ENCODE results near the gene VANGL1.

Gene VANGL1

DNA sequence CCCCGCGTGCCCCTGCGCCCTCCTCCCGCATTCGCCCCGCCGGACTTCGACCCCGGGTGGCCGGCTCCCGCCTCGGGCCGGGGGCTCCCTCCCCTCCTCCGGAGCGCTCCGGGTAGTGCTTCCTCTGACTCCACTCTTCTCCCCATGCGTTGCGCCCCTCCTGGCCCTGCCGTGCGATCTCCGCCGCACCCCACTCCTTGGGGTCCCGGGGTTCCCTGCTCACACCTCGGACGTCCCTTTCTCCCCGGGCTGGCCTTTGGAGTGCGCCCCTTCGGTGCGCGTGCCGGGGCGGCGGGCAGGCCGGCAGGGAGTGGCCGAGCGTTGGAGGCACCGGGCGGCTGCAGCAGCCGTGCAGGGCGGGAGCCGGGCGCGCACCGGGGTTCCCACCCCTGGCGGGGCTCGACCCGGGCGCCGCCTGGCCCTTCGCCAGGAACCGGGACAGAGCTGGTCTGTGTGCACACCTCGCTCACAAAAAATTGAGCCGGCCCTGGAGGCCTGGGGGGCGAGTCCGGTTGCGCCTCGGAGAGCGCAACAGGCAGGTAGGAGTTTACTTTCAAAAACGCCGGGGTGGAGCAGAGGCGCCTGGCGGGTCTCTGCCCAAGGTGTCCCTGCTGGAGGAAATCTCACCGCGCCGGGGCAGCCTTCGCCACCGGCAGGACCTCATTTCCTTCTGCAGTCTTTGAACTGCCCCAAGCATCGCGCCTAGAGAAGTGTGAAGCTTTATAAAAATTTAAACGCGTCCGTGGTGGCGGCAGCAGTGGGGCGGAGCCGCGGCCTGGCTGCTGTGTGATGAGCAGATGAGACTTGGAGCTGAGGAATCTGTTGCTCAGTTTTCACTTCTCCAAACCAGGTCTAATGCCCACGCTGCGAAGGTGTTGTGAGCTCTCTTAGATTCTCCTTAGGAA, 650 bp downstream of the VANGL1 start:
- no peaks in the 10 kb centered on the region for H3K27me3 ChIP-seq
- peaks cover 12 to 22% (median 16%) of the 10 kb centered on the region in 11 experiments; a peak in 18 of 22 replicates for H3K9me3 ChIP-seq (replicated peaks in 1 of 11)
- H4K20me1 ChIP-seq, result peaks cover 0 to 16% (median 8%) of the 10 kb centered on the region in 11 experiments; a peak in 7 of 22 replicates
- peak overlapping the region; percentile 75 to 88 (median 83) for H3K9ac ChIP-seq
- peak overlapping the region; percentile 79 to 97 (median 90) for H3K4me2 ChIP-seq
- H3K27ac ChIP-seq, result peak overlapping the region in 10 of 11 experiments; percentile 56 to 82 (median 76); a peak in 21 of 22 replicates
- peak overlapping the region; percentile 76 to 95 (median 89) for H3K4me3 ChIP-seq
- no peak for TF ChIP-seq Cebpa-rat (IDR thresholded peaks at IDR 0.05)
- peaks cover 7 to 19% (median 13%) of the 10 kb centered on the region in 10 experiments for H3K4me1 ChIP-seq
- no peaks in the 10 kb centered on the region; a peak in 1 of 22 replicates for H3K36me3 ChIP-seq

DNA sequence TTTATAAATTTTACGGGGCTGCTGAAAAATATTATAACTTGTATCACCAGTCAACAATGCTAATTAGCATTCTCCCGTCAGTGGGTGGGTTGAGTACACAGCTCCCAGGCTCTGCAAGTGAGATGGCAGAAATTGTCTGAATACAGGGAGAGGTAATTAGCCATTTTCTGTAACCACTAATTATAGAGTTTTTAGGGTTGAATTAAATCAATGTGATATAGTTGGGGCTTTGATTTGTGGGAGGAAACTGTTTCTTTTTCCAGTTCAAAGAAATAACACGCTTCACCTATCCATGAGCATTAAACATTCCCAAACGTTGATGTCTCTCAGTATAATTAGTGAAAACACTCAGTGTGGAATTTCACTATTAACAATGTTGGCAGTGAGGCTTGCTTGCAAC, 1.5 kb downstream of the VANGL1 start:
- H3K27me3 ChIP-seq, result no peaks in the 10 kb centered on the region
- no peak for TF ChIP-seq Cebpa-rat (IDR thresholded peaks at IDR 0.05)
- H3K27ac ChIP-seq, result 0 out of 22 replicates have a peak overlapping the region, but pooled peaks of 2 of the 11 experiments have one; percentile 77 to 78
- H3K4me1 ChIP-seq, result peaks cover 7 to 27% (median 20%) of the 10 kb centered on the region in 10 experiments
- no peaks in the 10 kb centered on the region; a peak in 1 of 22 replicates for H3K36me3 ChIP-seq
- peaks cover 10 to 18% (median 15%) of the 10 kb centered on the region in 11 experiments; a peak in 17 of 22 replicates for H3K9me3 ChIP-seq (replicated peaks in 1 of 11)
- H3K9ac ChIP-seq, result peak overlapping the region in 9 of 11 experiments; percentile 77 to 88 (median 84); a peak in 16 of 22 replicates
- H3K4me2 ChIP-seq, result peak overlapping the region; percentile 79 to 97 (median 90); a peak in 21 of 22 replicates
- H4K20me1 ChIP-seq, result peaks cover 0 to 23% (median 8%) of the 10 kb centered on the region in 11 experiments; a peak in 9 of 22 replicates
- H3K4me3 ChIP-seq, result peak overlapping the region; percentile 76 to 95 (median 89); a peak in 19 of 20 replicates

DNA sequence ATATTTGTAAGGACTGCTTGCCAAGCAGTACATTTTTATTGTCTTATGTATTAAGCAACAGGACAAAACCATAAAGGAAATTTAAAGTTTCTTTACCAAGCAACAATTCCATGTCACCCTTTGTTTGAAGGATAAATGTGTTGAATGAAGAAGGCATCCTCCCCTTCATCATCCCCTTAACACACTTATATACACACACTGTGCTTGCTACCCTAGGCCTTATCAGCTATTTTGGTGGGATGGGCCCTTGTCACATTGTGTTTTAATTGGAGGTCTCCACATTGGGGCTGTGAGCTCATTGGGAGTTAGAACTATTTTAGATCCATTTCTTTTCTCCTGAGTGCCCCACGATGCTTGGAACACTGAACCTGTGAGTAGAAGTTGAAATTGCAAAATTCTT, 1.9 kb downstream of the VANGL1 start:
- H3K4me3 ChIP-seq, result peak overlapping the region in 4 of 10 experiments; percentile 76 to 95 (median 90); a peak in 2 of 20 replicates
- H3K9ac ChIP-seq, result peak overlapping the region in 1 of 11 experiments; percentile 85; a peak in 2 of 22 replicates
- H3K27me3 ChIP-seq, result no peaks in the 10 kb centered on the region
- no peak for TF ChIP-seq Cebpa-rat (IDR thresholded peaks at IDR 0.05)
- H4K20me1 ChIP-seq, result peaks cover 0 to 28% (median 11%) of the 10 kb centered on the region in 11 experiments; a peak in 9 of 22 replicates
- no peak overlapping the region for H3K27ac ChIP-seq
- peaks cover 10 to 32% (median 25%) of the 10 kb centered on the region in 10 experiments for H3K4me1 ChIP-seq
- no peaks in the 10 kb centered on the region; a peak in 1 of 22 replicates for H3K36me3 ChIP-seq
- peaks cover 9 to 14% (median 11%) of the 10 kb centered on the region in 11 experiments; a peak in 17 of 22 replicates for H3K9me3 ChIP-seq (replicated peaks in 1 of 11)
- H3K4me2 ChIP-seq, result peak overlapping the region in 10 of 11 experiments; percentile 79 to 97 (median 90); a peak in 19 of 22 replicates

DNA sequence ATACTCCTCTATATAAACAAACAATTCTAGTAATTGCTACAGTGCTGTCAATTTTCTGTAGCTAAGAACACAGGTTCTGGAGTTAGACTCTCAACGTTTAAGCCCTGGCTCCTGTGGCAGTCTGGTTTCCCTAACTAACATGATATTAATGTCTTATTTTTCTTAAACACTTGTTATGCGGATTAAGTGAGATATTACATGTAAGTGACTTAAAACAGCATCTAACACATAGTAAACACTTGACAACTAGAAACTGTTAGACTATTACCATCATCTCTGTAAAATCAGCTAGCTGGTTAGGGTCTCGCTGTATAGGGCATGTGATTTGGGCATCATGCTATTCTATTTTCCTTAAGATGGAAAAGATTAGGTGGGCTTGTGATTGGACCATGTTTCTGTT, 2.3 kb downstream of the VANGL1 start:
- no peak overlapping the region for H3K4me3 ChIP-seq
- peaks cover 0 to 32% (median 11%) of the 10 kb centered on the region in 11 experiments; a peak in 9 of 22 replicates for H4K20me1 ChIP-seq
- no peak overlapping the region for H3K9ac ChIP-seq
- H3K27ac ChIP-seq, result no peak overlapping the region
- no peaks in the 10 kb centered on the region for H3K27me3 ChIP-seq
- peaks cover 11 to 36% (median 29%) of the 10 kb centered on the region in 10 experiments for H3K4me1 ChIP-seq
- TF ChIP-seq Cebpa-rat (IDR thresholded peaks at IDR 0.05), result no peak
- no peaks in the 10 kb centered on the region for H3K36me3 ChIP-seq
- H3K4me2 ChIP-seq, result peak overlapping the region in 5 of 11 experiments; percentile 81 to 97 (median 88); a peak in 4 of 22 replicates
- peaks cover 5 to 10% (median 6%) of the 10 kb centered on the region in 11 experiments; a peak in 17 of 22 replicates for H3K9me3 ChIP-seq (replicated peaks in 1 of 11)

DNA sequence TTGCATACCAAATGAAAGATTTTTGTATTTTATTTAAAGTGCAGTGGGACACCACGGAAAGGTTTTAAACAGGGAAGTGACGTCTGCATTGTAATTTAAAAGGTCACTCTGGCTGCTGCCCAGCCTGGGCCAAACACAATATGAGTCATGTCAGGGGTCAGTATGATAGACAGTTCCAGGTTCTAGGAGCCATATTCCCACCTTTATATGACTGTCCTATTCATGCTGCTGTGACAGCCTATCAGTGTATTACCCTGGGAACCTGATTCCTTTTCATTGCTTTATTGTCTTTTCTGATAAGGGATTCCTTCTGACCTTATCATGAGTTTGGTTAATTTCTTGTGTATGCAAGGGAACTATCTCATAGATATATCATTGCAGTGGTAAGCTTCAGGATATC, 5.3 kb downstream of the VANGL1 start:
- Histone ChIP-seq H3K4me3 (no peak overlapping the region), H3K27ac (no peak overlapping the region), H3K4me2 (no peak overlapping the region), H3K9me3 (replicated peaks in 1 of 11) (no peaks in the 10 kb centered on the region), H4K20me1 (peaks cover 0 to 44% (median 11%) of the 10 kb centered on the region in 11 experiments; a peak in 12 of 22 replicates), H3K4me1 (peaks cover 11 to 55% (median 41%) of the 10 kb centered on the region in 10 experiments), H3K9ac (no peak overlapping the region), H3K36me3 (peaks cover 1 to 10% (median 5%) of the 10 kb centered on the region in 11 experiments; a peak in 15 of 22 replicates), H3K27me3 (no peaks in the 10 kb centered on the region)
- TF ChIP-seq Cebpa-rat (IDR thresholded peaks at IDR 0.05), result no peak

DNA sequence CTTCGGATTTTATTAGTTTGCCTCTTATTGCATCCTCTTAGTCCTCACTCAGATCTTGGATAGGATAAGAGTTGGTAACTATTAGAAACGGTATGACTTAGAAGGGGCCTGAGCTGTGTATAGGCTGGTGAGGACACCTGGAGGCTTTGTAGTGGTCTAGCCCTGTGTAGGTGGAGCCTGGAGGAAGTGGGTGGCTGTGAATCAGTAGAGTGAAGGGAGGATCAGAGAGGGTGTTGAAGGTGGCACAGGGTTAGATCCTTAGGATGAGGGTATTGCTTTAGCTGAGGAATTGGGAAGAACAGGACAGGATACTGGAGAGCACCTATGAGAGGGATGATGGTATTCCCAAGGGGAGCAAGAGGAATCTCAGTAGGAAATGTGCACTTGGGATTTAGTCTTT, 5.7 kb downstream of the VANGL1 start:
- H3K4me3 ChIP-seq, result no peak overlapping the region
- TF ChIP-seq Cebpa-rat (IDR thresholded peaks at IDR 0.05), result no peak

DNA sequence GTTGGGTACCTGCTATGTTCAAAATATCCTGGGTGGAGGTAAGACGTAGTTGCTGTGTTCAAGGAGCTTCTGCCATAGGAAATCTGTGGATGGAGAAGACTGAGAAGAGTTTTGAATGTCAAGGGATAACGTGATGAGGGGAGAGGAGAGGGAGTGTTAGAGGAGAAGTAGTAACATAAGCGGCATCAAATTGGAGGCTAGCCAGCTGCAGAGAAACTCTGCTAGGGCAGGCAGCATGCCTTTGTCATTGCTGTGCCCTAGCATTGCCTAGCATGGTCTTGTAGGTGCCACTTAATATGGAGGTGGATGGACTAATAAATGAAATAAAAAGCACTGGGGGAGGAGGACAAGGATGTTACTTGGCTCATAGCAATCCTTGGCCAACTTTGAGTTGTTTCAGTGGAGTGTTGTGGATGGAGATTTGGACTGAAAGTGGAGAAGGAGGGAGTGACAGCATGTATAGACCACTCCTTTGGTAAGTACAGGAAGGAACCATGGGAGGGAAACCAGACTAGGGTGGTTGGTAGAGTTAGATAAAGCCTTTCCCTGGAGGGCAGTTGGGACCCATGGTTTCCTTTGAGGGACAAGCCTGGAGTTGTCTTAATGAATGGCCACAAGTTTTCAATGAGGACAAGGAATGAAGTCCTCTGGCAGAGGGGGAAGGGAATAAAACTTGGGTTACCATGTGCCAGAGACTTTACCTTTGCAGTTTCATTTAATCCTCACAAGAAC, 6.3 kb downstream of the VANGL1 start:
- peaks cover 10 to 58% (median 39%) of the 10 kb centered on the region in 10 experiments for H3K4me1 ChIP-seq
- peaks cover 9 to 17% (median 13%) of the 10 kb centered on the region in 11 experiments; a peak in 17 of 22 replicates for H3K36me3 ChIP-seq
- peaks cover 0 to 42% (median 11%) of the 10 kb centered on the region in 11 experiments; a peak in 12 of 22 replicates for H4K20me1 ChIP-seq
- H3K4me2 ChIP-seq, result peak overlapping the region in 9 of 11 experiments; percentile 16 to 60 (median 40); a peak in 17 of 22 replicates
- no peaks in the 10 kb centered on the region for H3K27me3 ChIP-seq
- no peak for TF ChIP-seq Cebpa-rat (IDR thresholded peaks at IDR 0.05)
- H3K9me3 ChIP-seq (replicated peaks in 1 of 11), result no peaks in the 10 kb centered on the region
- no peak overlapping the region for H3K4me3 ChIP-seq
- H3K27ac ChIP-seq, result no peak overlapping the region
- H3K9ac ChIP-seq, result no peak overlapping the region

More for the DNA sequence above, 5.7 kb downstream of the VANGL1 start:
- peaks cover 0 to 44% (median 11%) of the 10 kb centered on the region in 11 experiments; a peak in 12 of 22 replicates for H4K20me1 ChIP-seq
- H3K4me1 ChIP-seq, result peaks cover 11 to 58% (median 41%) of the 10 kb centered on the region in 10 experiments
- no peak overlapping the region for H3K9ac ChIP-seq
- peaks cover 6 to 14% (median 10%) of the 10 kb centered on the region in 11 experiments; a peak in 17 of 22 replicates for H3K36me3 ChIP-seq
- H3K9me3 ChIP-seq (replicated peaks in 1 of 11), result no peaks in the 10 kb centered on the region
- H3K27me3 ChIP-seq, result no peaks in the 10 kb centered on the region
- H3K4me2 ChIP-seq, result peak overlapping the region in 7 of 11 experiments; percentile 36 to 60 (median 41); a peak in 11 of 22 replicates
- H3K27ac ChIP-seq, result no peak overlapping the region

All from BLaER1 treated with 17β-estradiol and CSF1 and Interleukin-3, amounts not matched to agents 10 nM and 100 nM (cell line).